ENCODE data around the gene SLFN11.
"Not testable (repeated sequence)": the region's sequence is repeated elsewhere in the genome, so short reads cannot be mapped to it uniquely, and the experiment has no call there.

SLFN11 gene

DNA sequence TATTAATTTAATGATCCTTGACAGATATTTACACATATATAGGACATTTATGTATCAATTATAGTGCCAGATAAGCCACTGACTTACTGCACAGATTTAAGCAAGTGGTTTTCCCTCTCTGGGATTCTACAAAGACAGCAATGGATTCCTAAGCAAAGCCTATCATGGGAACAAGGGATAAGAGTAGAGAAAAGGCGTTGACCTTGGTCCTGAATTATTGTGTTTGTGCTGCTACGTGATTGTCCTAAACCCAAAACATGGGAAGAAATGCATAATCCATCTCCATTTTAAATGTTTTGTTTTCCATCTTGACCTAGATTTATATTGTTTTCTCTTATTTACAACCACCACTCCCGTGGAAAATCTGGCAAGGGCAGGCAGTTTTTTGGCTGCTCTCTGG lies 14.0 kb downstream of the SLFN11 start:
- no peak for DNase-seq

GRCh38 chr17:35352284-35352683 lies 21.1 kb downstream of the SLFN11 start:
- DNase-seq = no peak

DNA sequence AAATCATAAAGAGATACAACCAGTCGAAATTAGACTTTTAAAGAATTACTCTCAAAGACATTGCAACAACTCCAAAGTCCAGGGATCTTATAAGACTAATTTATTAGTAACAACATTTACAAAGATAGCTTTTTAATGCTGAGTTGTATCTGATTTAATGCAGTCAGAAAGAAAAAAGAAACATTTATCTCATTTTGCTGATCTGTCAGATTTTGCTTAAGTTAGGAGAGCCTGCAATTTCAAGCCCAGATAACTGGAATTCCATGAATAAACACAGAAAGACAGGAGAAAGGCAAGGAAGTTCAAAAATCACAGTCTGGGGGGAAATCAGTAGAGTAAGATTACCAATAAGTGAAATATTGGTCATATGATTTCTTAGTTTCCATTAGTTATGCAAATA lies 22.9 kb downstream of the SLFN11 start:
- DNase-seq = no peak

- DNase-seq = no peak
These were observed 27.3 kb downstream of the SLFN11 start for GRCh38 chr17:35345926-35346771.

GRCh38 chr17:35345445-35345925 lies 27.9 kb downstream of the SLFN11 start:
- no peak for DNase-seq

DNA sequence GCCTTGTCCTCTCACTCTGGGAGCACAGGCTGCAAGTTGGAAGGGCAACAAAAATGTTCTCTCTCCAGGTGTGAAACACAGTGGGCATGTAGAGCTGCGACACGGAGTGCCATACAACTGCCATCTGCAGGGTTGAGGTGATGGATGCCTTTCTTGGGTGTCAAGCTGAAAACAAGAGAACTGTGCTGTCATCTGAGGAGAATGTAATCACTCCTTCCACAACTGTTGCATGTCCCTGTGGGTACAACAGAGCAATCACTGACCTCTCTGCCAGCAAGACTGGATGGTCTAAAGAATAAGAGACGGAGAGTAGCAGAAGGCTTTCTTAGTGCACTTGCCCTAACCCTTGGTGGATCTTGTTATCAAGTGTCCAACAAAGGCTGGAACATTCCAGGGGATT lies 29.2 kb downstream of the SLFN11 start:
- DNase-seq = no peak

DNA sequence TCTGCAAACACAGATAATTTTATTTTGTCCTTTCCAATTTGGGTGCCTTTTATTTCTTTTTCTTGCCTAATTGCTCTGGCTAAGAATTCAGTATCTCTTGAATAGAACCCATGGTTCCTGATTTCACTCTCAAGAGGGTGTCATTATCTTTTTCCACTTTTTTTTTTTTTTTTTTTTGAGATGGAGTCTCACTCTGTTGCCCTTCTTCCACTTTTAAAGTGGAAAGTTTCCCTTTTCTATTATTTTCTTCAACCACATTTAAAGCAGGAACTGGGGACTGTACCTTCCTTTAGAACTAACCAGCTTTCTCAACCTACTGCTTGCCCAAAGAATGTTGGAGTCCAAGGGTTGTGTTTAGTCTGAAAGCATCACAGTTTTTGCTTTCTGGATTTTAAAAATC lies 31.1 kb downstream of the SLFN11 start:
- no peak for DNase-seq

DNA sequence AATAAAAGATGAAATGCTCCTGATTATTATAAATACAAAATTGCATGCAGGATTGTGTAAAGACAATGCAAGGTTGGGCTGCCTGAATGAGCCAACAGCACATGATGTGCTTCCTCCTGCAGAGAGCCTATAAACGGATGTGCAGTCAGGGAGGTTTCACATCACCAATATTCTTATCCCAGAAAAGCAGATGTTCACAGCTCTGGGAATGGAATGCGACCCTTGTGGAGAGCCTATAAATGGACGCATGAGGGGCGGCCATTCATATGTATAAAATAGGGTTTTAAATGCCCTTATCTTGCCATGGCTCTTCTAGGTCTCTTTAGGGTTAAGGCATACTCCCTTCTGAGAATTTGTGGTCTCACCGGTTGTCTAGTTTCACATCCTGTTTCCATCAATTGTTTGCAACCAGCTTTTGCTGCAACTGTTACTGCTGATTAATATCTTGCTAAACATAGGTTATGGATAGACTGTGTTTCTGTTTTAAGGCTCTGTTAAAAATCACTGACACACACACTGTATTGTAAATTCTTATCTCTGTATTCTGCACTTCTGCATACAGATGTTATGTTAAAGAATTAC lies 31.9 kb downstream of the SLFN11 start:
- DNase-seq = no peak

DNA sequence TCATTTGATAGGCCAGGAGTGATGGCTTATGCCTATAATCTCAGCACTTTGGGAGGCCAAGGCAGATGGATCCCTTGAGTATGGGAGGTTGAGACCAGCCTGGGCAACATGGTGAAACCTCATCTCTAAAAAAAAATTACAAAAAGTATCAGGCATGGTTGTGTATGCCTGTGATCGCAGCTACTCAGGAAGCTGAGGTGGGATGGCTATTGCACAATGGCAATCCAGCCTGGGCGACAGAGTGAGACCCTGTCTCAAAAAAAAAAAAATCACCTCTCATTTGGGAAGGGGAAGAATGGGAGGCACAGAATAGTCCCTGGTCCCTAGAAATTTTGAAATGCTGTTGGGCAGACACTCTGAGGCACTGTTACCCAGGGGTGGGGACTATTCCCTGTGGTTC lies 35.2 kb downstream of the SLFN11 start:
- DNase-seq = no peak

- no peak for DNase-seq
These were observed 36.1 kb downstream of the SLFN11 start for GRCh38 chr17:35337364-35337763.

DNA sequence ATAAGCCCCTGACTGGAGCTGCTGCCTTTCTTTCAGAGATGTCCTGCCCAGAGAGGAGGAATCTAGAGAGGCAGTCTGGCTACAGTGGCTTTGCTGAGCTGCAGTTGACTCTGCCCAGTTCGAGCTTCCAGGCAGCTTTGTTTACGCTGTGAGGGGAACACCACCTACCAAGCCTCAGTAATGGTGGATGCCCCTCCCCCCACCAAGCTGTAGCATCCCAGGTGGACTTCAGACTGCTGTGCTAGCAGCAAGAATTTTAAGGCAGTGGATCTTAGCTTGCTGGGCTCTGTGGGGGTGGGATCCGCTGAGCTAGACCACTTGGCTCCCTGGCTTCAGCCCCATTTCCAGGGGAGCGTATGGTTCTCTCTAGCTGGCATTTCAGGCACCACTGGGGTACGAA lies 39.8 kb downstream of the SLFN11 start:
- DNase-seq = not testable (repeated sequence)

DNA sequence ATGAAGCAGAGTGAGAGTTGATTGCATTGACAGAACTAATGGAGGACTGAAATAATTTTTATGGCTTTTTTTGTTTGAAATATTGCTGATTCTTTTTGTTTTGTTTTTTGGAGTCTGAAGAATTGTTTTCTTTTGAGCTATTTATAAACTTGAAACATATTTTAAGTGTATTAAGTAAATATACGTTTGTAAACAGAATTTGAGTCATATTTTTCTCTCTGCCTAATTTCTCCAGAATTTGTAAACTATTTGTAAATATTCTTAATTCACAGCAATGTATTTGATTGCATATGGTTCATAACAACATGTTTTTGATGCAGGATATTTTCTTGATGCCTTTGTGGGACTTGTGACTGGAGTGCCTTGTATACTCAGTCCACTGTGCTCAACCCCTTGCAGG lies 50.7 kb downstream of the SLFN11 start:
- no peak for DNase-seq

DNA sequence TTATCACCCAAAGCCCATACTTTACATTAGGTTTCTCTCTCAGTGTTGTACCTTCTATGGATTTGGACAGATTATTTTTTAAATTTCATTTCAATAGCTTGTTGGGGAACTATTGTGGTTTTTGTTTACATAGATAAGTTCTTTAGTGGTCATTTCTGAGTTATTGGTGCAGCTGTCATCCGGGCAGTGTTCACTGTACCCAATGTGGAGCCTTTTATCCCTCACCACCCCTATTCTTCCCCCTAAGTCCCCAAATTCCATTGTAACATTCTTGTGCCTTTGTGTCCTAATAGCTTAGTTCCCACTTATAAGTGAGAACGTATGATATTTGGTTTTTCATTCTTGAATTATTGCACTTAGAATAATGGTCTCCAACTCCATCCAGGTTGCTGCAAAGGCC lies 57.5 kb downstream of the SLFN11 start:
- no peak for DNase-seq

GRCh38 chr17:35315283-35315682 lies 58.1 kb downstream of the SLFN11 start:
- no peak for DNase-seq

DNA sequence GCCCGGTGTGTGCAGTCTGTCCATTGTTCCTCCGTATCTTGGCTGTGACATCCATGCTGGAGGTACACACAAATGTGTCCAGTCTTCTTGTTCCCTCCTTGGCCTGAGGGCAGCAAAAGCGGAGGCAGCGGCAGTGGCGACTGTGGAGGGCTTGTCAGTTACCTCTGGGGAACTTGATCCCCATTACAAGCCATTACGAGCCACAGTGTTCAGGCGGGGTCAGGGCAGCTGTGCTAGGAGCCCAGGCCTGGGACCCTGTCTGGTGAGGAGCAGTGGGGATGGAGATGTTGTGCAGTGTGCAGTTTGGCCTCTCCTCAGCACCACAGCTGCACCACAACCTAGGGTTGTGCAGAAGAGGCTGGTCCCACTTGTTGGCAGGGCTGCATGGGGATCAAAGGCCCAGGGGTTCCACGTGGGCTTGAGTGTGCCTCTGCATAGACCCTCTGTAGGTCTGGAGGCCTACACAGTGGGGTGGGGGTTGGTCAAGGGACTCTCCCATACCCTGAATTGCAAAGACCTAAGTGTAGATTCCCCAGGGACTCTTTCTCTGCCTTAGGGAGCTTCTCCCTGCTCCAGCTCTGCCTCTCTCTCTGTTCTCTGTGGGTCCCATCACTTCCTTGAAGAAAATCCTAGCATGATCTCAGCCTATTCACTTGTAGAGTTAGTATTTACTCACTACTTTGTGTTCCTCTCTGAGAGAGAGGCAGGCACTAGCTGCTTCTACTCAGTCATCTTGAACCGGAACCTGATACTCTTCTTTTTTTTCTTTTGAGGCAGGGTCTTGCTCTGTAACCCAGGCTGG lies 58.8 kb downstream of the SLFN11 start:
- DNase-seq = no peak

GRCh38 chr17:35313875-35314409 lies 59.5 kb downstream of the SLFN11 start:
- DNase-seq = no peak

- peak; percentile 39 for DNase-seq
These were observed 60.4 kb downstream of the SLFN11 start for GRCh38 chr17:35312790-35313711.

GRCh38 chr17:35312346-35312745 lies 61.1 kb downstream of the SLFN11 start:
- no peak for DNase-seq

DNA sequence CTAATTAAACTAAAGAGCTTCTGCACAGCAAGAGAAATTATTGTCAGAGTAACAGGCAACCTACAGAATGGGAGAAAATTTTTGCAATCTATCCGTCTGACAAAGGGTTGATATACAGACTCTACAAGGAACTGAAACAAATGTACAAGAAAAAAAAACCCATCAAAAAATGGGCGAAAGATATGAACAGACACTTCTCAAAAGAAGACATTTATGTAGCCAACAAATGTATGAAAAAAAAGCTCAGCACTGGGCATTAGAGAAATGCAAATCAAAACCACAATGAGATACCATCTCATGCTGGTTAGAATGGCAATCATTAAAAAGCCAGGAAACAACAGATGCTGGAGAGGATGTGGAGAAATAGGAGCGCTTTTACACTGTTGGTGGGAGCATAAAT lies 64.1 kb downstream of the SLFN11 start:
- DNase-seq = not testable (repeated sequence)
